Measurements from ENCODE around the gene ELN. TPM values are rescaled to one million over a fixed set of nuclear protein-coding genes. Genes with fewer than 3 reads are reported as not detected.

ELN gene
- total and polyA plus RNA-seq, 9 of the 15 experiments (the other 6 are each of a cell fraction or from before 2014, with no cell fraction given): 0.20 TPM; not detected in 8

DNA sequence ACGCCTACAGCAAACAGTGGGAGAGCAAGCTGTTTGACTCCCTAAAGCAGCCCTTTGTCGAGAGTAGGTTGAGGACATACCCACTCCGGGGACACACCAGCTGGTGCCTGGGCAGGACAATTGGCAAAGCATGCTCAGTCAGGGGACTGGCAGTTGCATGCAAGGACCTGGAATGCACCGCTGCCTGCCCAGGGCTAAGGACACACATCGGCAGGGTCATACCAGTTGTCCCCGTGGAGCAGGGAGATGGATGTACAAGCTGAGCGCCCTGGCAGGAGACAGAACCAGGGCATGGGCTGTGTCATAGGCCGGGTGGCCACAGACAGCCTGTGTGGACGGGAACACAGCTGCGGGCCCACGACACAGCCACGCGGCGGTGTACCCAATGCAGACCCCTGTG is 18.3 kb upstream of the ELN start:
- Histone ChIP-seq H3K79me2 (ENCODE audit: control insufficient read depth, insufficient read depth, low read length) (no peaks in the 10 kb centered on the region), H3K27me3 (ENCODE audit: control insufficient read depth in 2 of 2, insufficient read depth in 2 of 2, low read length in 2 of 2) (peaks cover 19 to 74% of the 10 kb centered on the region in 2 experiments; a peak in 4 of 5 replicates), H3K27ac (ENCODE audit: extremely low read depth, low read depth, low read length) (no peak overlapping the region), H3K9me1 (ENCODE audit: control insufficient read depth, insufficient read depth, low read length) (no peaks in the 10 kb centered on the region), H3K4me2 (ENCODE audit: insufficient read depth, low read length) (no peak overlapping the region), H3K4me1 (replicated peaks in 1 of 2; ENCODE audit: control insufficient read depth in 2 of 2, insufficient read depth in 2 of 2, low read length in 2 of 2) (peaks cover 0 to 16% of the 10 kb centered on the region in 2 experiments; a peak in 2 of 5 replicates), H3K9me3 (replicated peaks; ENCODE audit: control insufficient read depth, insufficient read depth, low read depth, low read length) (no peaks in the 10 kb centered on the region), H3K36me3 (ENCODE audit: control insufficient read depth, insufficient read depth, low read length) (no peaks in the 10 kb centered on the region), H3K4me3 (no peak overlapping the region), H2AFZ (ENCODE audit: low read depth, low read length) (no peak overlapping the region), H4K20me1 (replicated peaks; ENCODE audit: control insufficient read depth, insufficient read depth, low read length) (peaks cover 14% of the 10 kb centered on the region), H3K9ac (ENCODE audit: insufficient read depth in 1 of 2, low read depth in 2 of 2, low read length in 2 of 2) (0 out of 4 replicates have a peak overlapping the region, but pooled peaks of 1 of the 2 experiments have one; percentile 11)
- ChIA-PET CTCF (ENCODE audit: low intra/inter-chr PET ratio) (no interaction called here), POLR2A (interaction anchor here (0.7 kb wide), 1 partner anchor 26 kb away, joined by 5 read pairs; no protein-coding TSS in a partner anchor)
- WGBS (ENCODE audit: insufficient coverage, low coverage, missing lambda C conversion rate): 1% methylated on average over 14 of the region's 14 CpGs
- intact Hi-C loops (cut with micrococcal nuclease): no loop called here
- no peak for DNase-seq (ENCODE audit: extremely low read depth in 1 of 4, low spot score in 3 of 4)
- FAIRE-seq: no peak
- ATAC-seq: no peak
- BruUV-seq (replicated peaks): no TSS peak
- in situ Hi-C loops (cut with MboI): no loop called here
- TF ChIP-seq U2AF2 (optimal IDR thresholded peaks at IDR 0.05; ENCODE audit: low read depth, low read length) (no peak), TFE3 (CRISPR knock-in tag; IDR thresholded peaks at IDR 0.05) (no peak), NR2F6 (CRISPR knock-in tag; IDR thresholded peaks at IDR 0.05) (no peak), MAZ (CRISPR knock-in tag; conservative IDR thresholded peaks at IDR 0.05 in 1 of 2, IDR thresholded peaks at IDR 0.05 in 1 of 2) (no peak), HINFP (tag; conservative IDR thresholded peaks at IDR 0.05; ENCODE audit: low read depth) (no peak), ZNF717 (CRISPR knock-in tag; IDR thresholded peaks at IDR 0.05) (no peak)
- TF ChIP-seq, protein P1, sequence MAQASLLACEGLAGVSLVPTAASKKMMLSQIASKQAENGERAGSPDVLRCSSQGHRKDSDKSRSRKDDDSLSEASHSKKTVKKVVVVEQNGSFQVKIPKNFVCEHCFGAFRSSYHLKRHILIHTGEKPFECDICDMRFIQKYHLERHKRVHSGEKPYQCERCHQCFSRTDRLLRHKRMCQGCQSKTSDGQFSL (CRISPR knock-in tag; IDR thresholded peaks at IDR 0.05): 0 out of 2 replicates have a peak, but pooled peaks have one; percentile 27
- TF ChIP-seq, protein P1 (tag; IDR thresholded peaks at IDR 0.05): no peak
